Liver (tissue), 9 donors: ENCODE results near the gene CENPL. TPM values are rescaled to one million over a fixed set of nuclear protein-coding genes. Genes with fewer than 3 reads are reported as not detected.
"Not testable (repeated sequence)": the region's sequence is repeated elsewhere in the genome, so short reads cannot be mapped to it uniquely, and the experiment has no call there.

Experiments
- DNase-seq: peaks from one replicate; pipeline ENCODE4 v3.0.0-alpha.2; 2017; ENCODE audit warnings: low spot score
- H3K27ac ChIP-seq, 2 donors: one replicate each; pipeline ENCODE4 v1.7.0; 2013; ENCODE audit warnings: inconsistent platforms in 2 of 2, low read length in 2 of 2, control low read depth in 1 of 2, low read depth in 1 of 2, mild to moderate bottlenecking in 1 of 2
- H3K27me3 ChIP-seq, 4 donors: one replicate each; pipeline versions ENCODE4 v1.6.1 to v1.7.0; 2013; ENCODE audit warnings: low read length in 3 of 4, inconsistent platforms in 1 of 4, mild to moderate bottlenecking in 1 of 4, moderate library complexity in 1 of 4; ENCODE audit not compliant: control insufficient read depth in 4 of 4, insufficient read depth in 4 of 4
- H3K36me3 ChIP-seq, 4 donors: one replicate each; pipeline versions ENCODE4 v1.6.1 to v1.7.0; 2013; ENCODE audit warnings: low read length in 3 of 4, mild to moderate bottlenecking in 3 of 4, low read depth in 1 of 4, moderate library complexity in 1 of 4; ENCODE audit not compliant: control insufficient read depth in 4 of 4, insufficient read depth in 3 of 4
- H3K4me1 ChIP-seq, 4 donors: one replicate each; pipeline versions ENCODE4 v1.6.1 to v1.7.0; 2013; ENCODE audit warnings: low read length in 3 of 4, mild to moderate bottlenecking in 3 of 4, moderate library complexity in 1 of 4; ENCODE audit not compliant: control insufficient read depth in 4 of 4, insufficient read depth in 4 of 4
- H3K4me3 ChIP-seq, 3 donors: one replicate each; pipeline versions ENCODE4 v1.6.1 to v1.7.0; 2013; ENCODE audit warnings: low read length in 3 of 3, control low read depth in 1 of 3, low read depth in 1 of 3, mild to moderate bottlenecking in 1 of 3
- H3K9ac ChIP-seq, 2 donors: one replicate each; pipeline ENCODE4 v1.7.0; 2013; ENCODE audit warnings: low read length in 2 of 2, mild to moderate bottlenecking in 2 of 2, moderate library complexity in 2 of 2, control low read depth in 1 of 2, low read depth in 1 of 2
- H3K9me3 ChIP-seq, 4 donors: one replicate each; pipeline versions ENCODE4 v1.6.1 to v1.7.0; 2013; ENCODE audit warnings: low read length in 3 of 4; ENCODE audit not compliant: control insufficient read depth in 4 of 4
- CTCF ChIP-seq: fragments of 150-350 bp; IDR thresholded peaks from 2 replicates; pipeline ENCODE4 v1.5.1; 2017; ENCODE audit warnings: improper control_type of control experiment, low read depth, low read length; ENCODE audit not compliant: missing input control
- EGR1 ChIP-seq, 2 donors: IDR thresholded peaks; 2 replicates each; pipeline ENCODE4 v1.6.1; 2016 to 2018; ENCODE audit warnings: antibody characterized with exemption in 2 of 2, low read depth in 2 of 2
- FOXA1 ChIP-seq: IDR thresholded peaks from 2 replicates; pipeline ENCODE4 v1.6.1; 2016; ENCODE audit warnings: antibody characterized with exemption
- FOXA2 ChIP-seq: IDR thresholded peaks from 2 replicates; pipeline ENCODE4 v1.6.1; 2016; ENCODE audit warnings: antibody characterized with exemption
- GABPA ChIP-seq, 2 donors: IDR thresholded peaks in 1 of 2; conservative IDR thresholded peaks in 1 of 2; 2 replicates each; pipeline ENCODE4 v1.6.1; 2016; ENCODE audit warnings: antibody characterized with exemption in 2 of 2, mild to moderate bottlenecking in 1 of 2, moderate library complexity in 1 of 2
- HNF4A ChIP-seq, 2 donors: conservative IDR thresholded peaks; 2 replicates each; pipeline ENCODE4 v1.6.1; 2016; ENCODE audit warnings: antibody characterized with exemption in 2 of 2, mild to moderate bottlenecking in 2 of 2
- HNF4G ChIP-seq: IDR thresholded peaks from 2 replicates; pipeline ENCODE4 v1.6.1; 2016; ENCODE audit warnings: antibody characterized with exemption
- JUND ChIP-seq, 2 donors: IDR thresholded peaks; 2 replicates each; pipeline ENCODE4 v1.6.1; 2016; ENCODE audit warnings: antibody characterized with exemption in 2 of 2
- NR2F2 ChIP-seq: IDR thresholded peaks from 2 replicates; pipeline ENCODE4 v1.6.1; 2016; ENCODE audit warnings: antibody characterized with exemption
- RAD21 ChIP-seq, 2 donors: IDR thresholded peaks; 2 replicates each; pipeline ENCODE4 v1.6.1; 2016; ENCODE audit warnings: antibody characterized with exemption in 2 of 2, mild to moderate bottlenecking in 2 of 2
- SP1 ChIP-seq: IDR thresholded peaks from 2 replicates; pipeline ENCODE4 v1.6.1; 2018; ENCODE audit warnings: antibody characterized with exemption, mild to moderate bottlenecking
- TAF1 ChIP-seq: conservative IDR thresholded peaks from 2 replicates; pipeline ENCODE4 v1.6.1; 2016; ENCODE audit warnings: antibody characterized with exemption, mild to moderate bottlenecking
- YY1 ChIP-seq: IDR thresholded peaks from 2 replicates; pipeline ENCODE4 v1.6.1; 2016; ENCODE audit warnings: antibody characterized with exemption, mild to moderate bottlenecking
- ZBTB33 ChIP-seq: IDR thresholded peaks from 2 replicates; pipeline ENCODE4 v1.6.1; 2016; ENCODE audit warnings: antibody characterized with exemption
- WGBS: extraction: QIAGEN DNeasy Blood & Tissue Kit; methylation state at CpG from one replicate; pipeline ENCODE4 v1.1.7; 2013; 5-methylcytosine and 5-hydroxymethylcytosine counted together
- polyA plus RNA-seq, 2 donors: library from polyadenylated mRNA; stranded (reverse) in 1 of 2; unstranded in 1 of 2; fragments of 200-250 nt in 1 of 2; fragments of >200 nt in 1 of 2; fragmentation: Nextera tagmentation in 1 of 2; extraction: Ambion mirVana in 1 of 2; gene quantifications; one replicate each; pipeline versions ENCODE4 v1.2.1 to v1.2.3, GENCODE V29; 2013 to 2015
- total RNA-seq, 2 donors: library from RNA; depleted of rRNA; stranded (reverse); fragments of >200 nt; gene quantifications; one replicate each; pipeline ENCODE4 v1.2.3, GENCODE V29; 2014
- TF ChIP-seq, protein P1 (sequence below): IDR thresholded peaks from 2 replicates; pipeline ENCODE4 v1.6.1; 2016; ENCODE audit warnings: antibody characterized with exemption
- TF ChIP-seq, protein P2 (sequence below): IDR thresholded peaks from 2 replicates; pipeline ENCODE4 v1.6.1; 2016; ENCODE audit warnings: antibody characterized with exemption
- TF ChIP-seq, protein P3 (sequence below): IDR thresholded peaks from 2 replicates; pipeline ENCODE4 v1.6.1; 2016; ENCODE audit warnings: antibody characterized with exemption, mild to moderate bottlenecking
- donor health status: healthy.
- donor health status: healthy.
- donor health status: healthy.
- donor health status: healthy.
- donor health status: healthy.

Gene CENPL
- total and polyA plus RNA-seq, 4 donors: 0.61 to 19.1 (median 1.2) TPM

DNA sequence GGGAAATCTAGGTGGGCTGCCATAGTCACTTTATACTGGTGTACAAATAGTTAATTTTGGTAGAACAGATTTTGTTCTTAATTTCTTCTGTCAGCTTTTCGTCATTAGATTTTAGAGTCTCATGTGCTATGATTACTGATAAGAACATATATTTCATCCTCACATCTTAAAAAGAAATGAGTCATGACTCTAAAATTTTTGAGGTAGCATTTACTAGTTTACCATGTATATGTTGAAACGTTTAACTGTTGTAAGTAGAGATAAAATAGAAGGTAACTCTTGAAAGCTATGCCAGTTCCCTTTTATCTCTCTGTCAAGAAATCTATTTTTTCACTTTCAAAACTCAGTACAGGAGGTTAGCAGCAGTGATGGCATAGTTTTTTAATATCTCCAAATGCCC, 56.5 kb downstream of the CENPL start:
- no peaks in the 10 kb centered on the region for H3K4me1 ChIP-seq
- TF ChIP-seq NR2F2: no peak
- TF ChIP-seq RAD21 (IDR thresholded peaks at IDR 0.05): no peak
- TF ChIP-seq, protein P1, sequence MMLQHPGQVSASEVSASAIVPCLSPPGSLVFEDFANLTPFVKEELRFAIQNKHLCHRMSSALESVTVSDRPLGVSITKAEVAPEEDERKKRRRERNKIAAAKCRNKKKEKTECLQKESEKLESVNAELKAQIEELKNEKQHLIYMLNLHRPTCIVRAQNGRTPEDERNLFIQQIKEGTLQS: no peak
- TF ChIP-seq TAF1: no peak
- TF ChIP-seq, protein P2, sequence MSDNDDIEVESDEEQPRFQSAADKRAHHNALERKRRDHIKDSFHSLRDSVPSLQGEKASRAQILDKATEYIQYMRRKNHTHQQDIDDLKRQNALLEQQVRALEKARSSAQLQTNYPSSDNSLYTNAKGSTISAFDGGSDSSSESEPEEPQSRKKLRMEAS: no peak
- TF ChIP-seq CTCF: no peak
- TF ChIP-seq FOXA1: no peak
- no peak for TF ChIP-seq HNF4A (conservative IDR thresholded peaks at IDR 0.05)
- WGBS: 89% methylated on average over 2 of the region's 2 CpGs
- no peaks in the 10 kb centered on the region for H3K27me3 ChIP-seq
- H3K9me3 ChIP-seq: no peaks in the 10 kb centered on the region
- DNase-seq: no peak
- H3K9ac ChIP-seq: no peak overlapping the region
- H3K27ac ChIP-seq: no peak overlapping the region
- H3K4me3 ChIP-seq: no peak overlapping the region
- H3K36me3 ChIP-seq: peaks cover 2 to 20% (median 15%) of the 10 kb centered on the region in 4 donors

- H3K36me3 ChIP-seq: peaks cover 3 to 20% (median 15%) of the 10 kb centered on the region in 4 donors
- not testable (repeated sequence) for H3K27ac ChIP-seq, H3K4me1 ChIP-seq, H3K9me3 ChIP-seq, H3K4me3 ChIP-seq, DNase-seq, H3K9ac ChIP-seq, H3K27me3 ChIP-seq
- WGBS: 98% methylated on average over 6 of the region's 6 CpGs
These were observed 60.4 kb downstream of the CENPL start for GRCh38 chr1:173764331-173764730.

- H3K9ac ChIP-seq: no peak overlapping the region
- H3K27me3 ChIP-seq: no peaks in the 10 kb centered on the region
- peaks cover 13 to 40% (median 39%) of the 10 kb centered on the region in 4 donors for H3K36me3 ChIP-seq
- no peak overlapping the region for H3K4me3 ChIP-seq
- no peak overlapping the region for H3K27ac ChIP-seq
- H3K4me1 ChIP-seq: peaks cover 0 to 3% (median 0%) of the 10 kb centered on the region in 4 donors
- WGBS: 99% methylated on average over 5 of the region's 5 CpGs
- no peaks in the 10 kb centered on the region for H3K9me3 ChIP-seq
- no peak for DNase-seq
- TF ChIP-seq RAD21 (IDR thresholded peaks at IDR 0.05) (no peak), TAF1 (no peak), SP1 (no peak), EGR1 (IDR thresholded peaks at IDR 0.05; ENCODE audit: low read depth in 2 of 2) (no peak), FOXA1 (no peak), GABPA (IDR thresholded peaks at IDR 0.05 in 1 of 2, conservative IDR thresholded peaks at IDR 0.05 in 1 of 2) (no peak), JUND (IDR thresholded peaks at IDR 0.05) (no peak), FOXA2 (no peak), NR2F2 (no peak), CTCF (no peak), HNF4G (no peak), HNF4A (conservative IDR thresholded peaks at IDR 0.05) (no peak), YY1 (no peak), ZBTB33 (no peak)
- TF ChIP-seq, protein P2: no peak
- TF ChIP-seq, protein P3, sequence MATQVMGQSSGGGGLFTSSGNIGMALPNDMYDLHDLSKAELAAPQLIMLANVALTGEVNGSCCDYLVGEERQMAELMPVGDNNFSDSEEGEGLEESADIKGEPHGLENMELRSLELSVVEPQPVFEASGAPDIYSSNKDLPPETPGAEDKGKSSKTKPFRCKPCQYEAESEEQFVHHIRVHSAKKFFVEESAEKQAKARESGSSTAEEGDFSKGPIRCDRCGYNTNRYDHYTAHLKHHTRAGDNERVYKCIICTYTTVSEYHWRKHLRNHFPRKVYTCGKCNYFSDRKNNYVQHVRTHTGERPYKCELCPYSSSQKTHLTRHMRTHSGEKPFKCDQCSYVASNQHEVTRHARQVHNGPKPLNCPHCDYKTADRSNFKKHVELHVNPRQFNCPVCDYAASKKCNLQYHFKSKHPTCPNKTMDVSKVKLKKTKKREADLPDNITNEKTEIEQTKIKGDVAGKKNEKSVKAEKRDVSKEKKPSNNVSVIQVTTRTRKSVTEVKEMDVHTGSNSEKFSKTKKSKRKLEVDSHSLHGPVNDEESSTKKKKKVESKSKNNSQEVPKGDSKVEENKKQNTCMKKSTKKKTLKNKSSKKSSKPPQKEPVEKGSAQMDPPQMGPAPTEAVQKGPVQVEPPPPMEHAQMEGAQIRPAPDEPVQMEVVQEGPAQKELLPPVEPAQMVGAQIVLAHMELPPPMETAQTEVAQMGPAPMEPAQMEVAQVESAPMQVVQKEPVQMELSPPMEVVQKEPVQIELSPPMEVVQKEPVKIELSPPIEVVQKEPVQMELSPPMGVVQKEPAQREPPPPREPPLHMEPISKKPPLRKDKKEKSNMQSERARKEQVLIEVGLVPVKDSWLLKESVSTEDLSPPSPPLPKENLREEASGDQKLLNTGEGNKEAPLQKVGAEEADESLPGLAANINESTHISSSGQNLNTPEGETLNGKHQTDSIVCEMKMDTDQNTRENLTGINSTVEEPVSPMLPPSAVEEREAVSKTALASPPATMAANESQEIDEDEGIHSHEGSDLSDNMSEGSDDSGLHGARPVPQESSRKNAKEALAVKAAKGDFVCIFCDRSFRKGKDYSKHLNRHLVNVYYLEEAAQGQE: no peak
- TF ChIP-seq, protein P1: no peak
These were observed 65.7 kb downstream of the CENPL start for GRCh38 chr1:173758980-173759379.
